ENCODE data around the gene SPAG16. TPM values are rescaled to one million over a fixed set of nuclear protein-coding genes. Genes with fewer than 3 reads are reported as not detected.

SPAG16 gene
- total RNA-seq, 6 experiments from 2014 or later = 15.4 to 20.0 (median 17.5) TPM

GRCh38 chr2:214365549-214365948 is 1081.3 kb downstream of the SPAG16 start:
- H3K9me3 Mint-ChIP-seq = no peaks in the 10 kb centered on the region
- DNase-seq = no peak
- H3K27me3 Mint-ChIP-seq (ENCODE audit: insufficient read depth) = no peaks in the 10 kb centered on the region; the same call in 1 of the 2 replicates
- H3K4me1 Mint-ChIP-seq (ENCODE audit: low read depth) = no peaks in the 10 kb centered on the region
- H3K36me3 Mint-ChIP-seq (ENCODE audit: low read depth) = no peaks in the 10 kb centered on the region
- no peak for TF ChIP-seq CTCF (IDR thresholded peaks at IDR 0.05)
- no peak overlapping the region for H3K4me3 Mint-ChIP-seq
- H3K27ac Mint-ChIP-seq = no peak overlapping the region

GRCh38 chr2:214367171-214367570 is 1082.9 kb downstream of the SPAG16 start:
- TF ChIP-seq CTCF (IDR thresholded peaks at IDR 0.05) = no peak
- Mint-ChIP-seq H3K36me3 (ENCODE audit: low read depth) (no peaks in the 10 kb centered on the region), H3K27ac (no peak overlapping the region), H3K4me1 (ENCODE audit: low read depth) (no peaks in the 10 kb centered on the region), H3K27me3 (ENCODE audit: insufficient read depth) (no peaks in the 10 kb centered on the region; the same call in 1 of the 2 replicates), H3K4me3 (no peak overlapping the region), H3K9me3 (peaks cover 3% of the 10 kb centered on the region; the same call in 1 of the 2 replicates)
- no peak for DNase-seq

- Mint-ChIP-seq H3K4me3 (no peak overlapping the region), H3K27ac (no peak overlapping the region), H3K4me1 (ENCODE audit: low read depth) (peaks cover 6% of the 10 kb centered on the region; the same call in 1 of the 2 replicates), H3K27me3 (ENCODE audit: insufficient read depth) (no peaks in the 10 kb centered on the region; the same call in 1 of the 2 replicates), H3K36me3 (ENCODE audit: low read depth) (no peaks in the 10 kb centered on the region), H3K9me3 (peaks cover 3% of the 10 kb centered on the region; the same call in 1 of the 2 replicates)
- TF ChIP-seq CTCF (IDR thresholded peaks at IDR 0.05) = no peak
- DNase-seq = no peak
Observed at GRCh38 chr2:214376618-214377285, 1092.5 kb downstream of the SPAG16 start.

GRCh38 chr2:214377286-214377624 is 1093.0 kb downstream of the SPAG16 start:
- Mint-ChIP-seq H3K9me3 (no peaks in the 10 kb centered on the region), H3K36me3 (ENCODE audit: low read depth) (no peaks in the 10 kb centered on the region), H3K27ac (no peak overlapping the region), H3K27me3 (ENCODE audit: insufficient read depth) (no peaks in the 10 kb centered on the region; the same call in 1 of the 2 replicates), H3K4me1 (ENCODE audit: low read depth) (peaks cover 6% of the 10 kb centered on the region; the same call in 1 of the 2 replicates), H3K4me3 (no peak overlapping the region)
- DNase-seq = no peak
- TF ChIP-seq CTCF (IDR thresholded peaks at IDR 0.05) = no peak

GRCh38 chr2:214378455-214379103 is 1094.3 kb downstream of the SPAG16 start:
- Mint-ChIP-seq H3K27me3 (ENCODE audit: insufficient read depth) (no peaks in the 10 kb centered on the region; the same call in 1 of the 2 replicates), H3K4me3 (no peak overlapping the region), H3K9me3 (no peaks in the 10 kb centered on the region), H3K27ac (no peak overlapping the region), H3K36me3 (ENCODE audit: low read depth) (no peaks in the 10 kb centered on the region), H3K4me1 (ENCODE audit: low read depth) (peaks cover 6% of the 10 kb centered on the region; the same call in 1 of the 2 replicates)
- no peak for TF ChIP-seq CTCF (IDR thresholded peaks at IDR 0.05)
- no peak for DNase-seq
